Measurements from ENCODE around the gene DAG1.

DAG1 gene

DNA sequence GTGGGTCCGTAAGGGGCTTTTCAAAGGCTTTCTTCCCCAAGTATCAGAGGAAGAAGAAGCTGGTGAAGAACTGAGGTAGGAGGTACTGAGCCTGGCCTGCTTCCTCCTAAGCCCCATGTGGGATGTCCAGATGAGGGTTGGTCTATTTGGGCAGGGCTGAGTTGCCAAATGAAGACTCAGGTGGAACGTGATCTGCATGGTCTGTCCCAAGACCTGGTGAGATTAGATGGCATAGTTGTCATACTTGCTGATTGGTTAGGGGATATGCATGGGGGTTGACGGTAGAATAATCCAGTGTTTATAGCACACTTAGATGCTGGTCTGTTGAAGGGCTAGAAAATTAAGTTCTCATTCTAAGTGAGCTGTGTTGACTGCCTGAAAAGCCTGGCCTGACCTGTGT is 47.9 kb downstream of the DAG1 start:
- Histone ChIP-seq H2AFZ (ENCODE audit: low read length) (no peak overlapping the region), H4K20me1 (ENCODE audit: insufficient read depth, low read length) (no peaks in the 10 kb centered on the region), H3K79me2 (ENCODE audit: insufficient read depth, low read length) (no peaks in the 10 kb centered on the region), H3F3A (ENCODE audit: insufficient read depth, low read length) (no peaks in the 10 kb centered on the region), H3K9me2 (ENCODE audit: low read depth, low read length) (no peaks in the 10 kb centered on the region), H3K27me3 (ENCODE audit: insufficient read depth, low read length) (no peaks in the 10 kb centered on the region), H3K27ac (ENCODE audit: low read depth, low read length, poor library complexity, severe bottlenecking) (no peak overlapping the region), H3K4me3 (ENCODE audit: low read depth, low read length, poor library complexity, severe bottlenecking) (no peak overlapping the region), H3K36me3 (ENCODE audit: insufficient read depth, low read length) (peaks cover 26% of the 10 kb centered on the region; the same call in 1 of the 2 replicates), H3K9me3 (ENCODE audit: low read length) (no peaks in the 10 kb centered on the region), H3K4me2 (ENCODE audit: low read length) (no peak overlapping the region), H3K4me1 (ENCODE audit: insufficient read depth, low read length, severe bottlenecking) (no peaks in the 10 kb centered on the region), H3K9ac (ENCODE audit: low read length) (no peak overlapping the region)
- TF ChIP-seq, protein P1, sequence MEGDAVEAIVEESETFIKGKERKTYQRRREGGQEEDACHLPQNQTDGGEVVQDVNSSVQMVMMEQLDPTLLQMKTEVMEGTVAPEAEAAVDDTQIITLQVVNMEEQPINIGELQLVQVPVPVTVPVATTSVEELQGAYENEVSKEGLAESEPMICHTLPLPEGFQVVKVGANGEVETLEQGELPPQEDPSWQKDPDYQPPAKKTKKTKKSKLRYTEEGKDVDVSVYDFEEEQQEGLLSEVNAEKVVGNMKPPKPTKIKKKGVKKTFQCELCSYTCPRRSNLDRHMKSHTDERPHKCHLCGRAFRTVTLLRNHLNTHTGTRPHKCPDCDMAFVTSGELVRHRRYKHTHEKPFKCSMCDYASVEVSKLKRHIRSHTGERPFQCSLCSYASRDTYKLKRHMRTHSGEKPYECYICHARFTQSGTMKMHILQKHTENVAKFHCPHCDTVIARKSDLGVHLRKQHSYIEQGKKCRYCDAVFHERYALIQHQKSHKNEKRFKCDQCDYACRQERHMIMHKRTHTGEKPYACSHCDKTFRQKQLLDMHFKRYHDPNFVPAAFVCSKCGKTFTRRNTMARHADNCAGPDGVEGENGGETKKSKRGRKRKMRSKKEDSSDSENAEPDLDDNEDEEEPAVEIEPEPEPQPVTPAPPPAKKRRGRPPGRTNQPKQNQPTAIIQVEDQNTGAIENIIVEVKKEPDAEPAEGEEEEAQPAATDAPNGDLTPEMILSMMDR (IDR thresholded peaks at IDR 0.05; ENCODE audit: low read length) = no peak
- no peak for TF ChIP-seq EZH2 (IDR thresholded peaks at IDR 0.05; ENCODE audit: borderline replicate concordance, low read length)

DNA sequence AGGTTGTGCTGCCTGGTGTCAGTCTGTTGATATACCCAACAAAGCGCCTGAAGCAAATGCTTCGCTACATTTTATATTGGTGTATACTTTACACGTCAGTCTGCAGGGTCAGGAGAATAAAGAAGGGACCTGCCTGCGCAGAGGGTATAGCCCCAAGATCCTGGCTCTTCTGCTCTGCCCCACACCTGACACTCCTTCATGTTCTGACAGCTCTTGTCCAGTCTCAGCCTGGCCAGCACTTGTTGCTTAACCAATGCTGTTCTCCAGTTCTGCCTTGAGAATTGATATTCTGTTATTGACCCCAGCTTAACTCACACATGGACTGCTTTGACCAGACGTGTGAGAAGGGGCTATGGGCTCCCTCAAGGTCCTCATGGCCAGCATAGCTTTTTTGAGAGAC is 48.4 kb downstream of the DAG1 start:
- peaks cover 22% of the 10 kb centered on the region; the same call in 1 of the 2 replicates for H3K36me3 ChIP-seq (ENCODE audit: insufficient read depth, low read length)
- H3F3A ChIP-seq (ENCODE audit: insufficient read depth, low read length) = no peaks in the 10 kb centered on the region
- H4K20me1 ChIP-seq (ENCODE audit: insufficient read depth, low read length) = no peaks in the 10 kb centered on the region
- H3K9me3 ChIP-seq (ENCODE audit: low read length) = no peaks in the 10 kb centered on the region
- TF ChIP-seq, protein P1 (IDR thresholded peaks at IDR 0.05; ENCODE audit: low read length) = no peak
- no peak for TF ChIP-seq EZH2 (IDR thresholded peaks at IDR 0.05; ENCODE audit: borderline replicate concordance, low read length)
- no peak overlapping the region for H3K27ac ChIP-seq (ENCODE audit: low read depth, low read length, poor library complexity, severe bottlenecking)
- no peak overlapping the region for H3K4me3 ChIP-seq (ENCODE audit: low read depth, low read length, poor library complexity, severe bottlenecking)
- H3K9ac ChIP-seq (ENCODE audit: low read length) = no peak overlapping the region
- no peaks in the 10 kb centered on the region for H3K9me2 ChIP-seq (ENCODE audit: low read depth, low read length)
- no peaks in the 10 kb centered on the region for H3K27me3 ChIP-seq (ENCODE audit: insufficient read depth, low read length)
- no peaks in the 10 kb centered on the region for H3K4me1 ChIP-seq (ENCODE audit: insufficient read depth, low read length, severe bottlenecking)
- H2AFZ ChIP-seq (ENCODE audit: low read length) = no peak overlapping the region
- H3K79me2 ChIP-seq (ENCODE audit: insufficient read depth, low read length) = no peaks in the 10 kb centered on the region
- H3K4me2 ChIP-seq (ENCODE audit: low read length) = no peak overlapping the region

DNA sequence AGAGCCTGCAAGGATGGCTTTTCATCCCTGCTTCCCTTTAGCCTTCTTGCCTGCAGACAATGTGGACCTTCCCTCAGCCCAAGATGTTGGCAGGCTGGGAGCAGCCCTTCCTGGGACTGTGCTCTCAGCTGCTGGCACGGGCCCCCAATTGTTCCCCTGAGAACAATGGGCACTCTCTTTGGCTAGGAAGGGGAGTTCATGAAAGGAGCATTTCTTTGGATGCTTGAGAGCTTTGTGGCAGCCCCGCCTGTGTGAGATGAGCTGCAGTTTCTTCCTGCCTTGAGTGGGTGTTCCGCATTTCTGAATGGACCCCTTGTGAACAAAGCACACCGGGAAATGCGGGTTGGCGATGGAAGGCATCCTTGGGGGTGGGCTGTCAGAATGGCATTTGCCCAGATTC is 49.2 kb downstream of the DAG1 start:
- H3K4me2 ChIP-seq (ENCODE audit: low read length) = no peak overlapping the region
- H3K36me3 ChIP-seq (ENCODE audit: insufficient read depth, low read length) = peaks cover 24% of the 10 kb centered on the region; the same call in 1 of the 2 replicates
- TF ChIP-seq, protein P1 (IDR thresholded peaks at IDR 0.05; ENCODE audit: low read length) = no peak
- no peak for TF ChIP-seq EZH2 (IDR thresholded peaks at IDR 0.05; ENCODE audit: borderline replicate concordance, low read length)
- H2AFZ ChIP-seq (ENCODE audit: low read length) = no peak overlapping the region
- no peaks in the 10 kb centered on the region for H3K79me2 ChIP-seq (ENCODE audit: insufficient read depth, low read length)
- no peak overlapping the region for H3K9ac ChIP-seq (ENCODE audit: low read length)
- no peaks in the 10 kb centered on the region for H3K9me3 ChIP-seq (ENCODE audit: low read length)
- no peaks in the 10 kb centered on the region for H3K9me2 ChIP-seq (ENCODE audit: low read depth, low read length)
- H3K27me3 ChIP-seq (ENCODE audit: insufficient read depth, low read length) = no peaks in the 10 kb centered on the region
- no peaks in the 10 kb centered on the region for H3F3A ChIP-seq (ENCODE audit: insufficient read depth, low read length)
- H3K4me3 ChIP-seq (ENCODE audit: low read depth, low read length, poor library complexity, severe bottlenecking) = no peak overlapping the region
- H3K27ac ChIP-seq (ENCODE audit: low read depth, low read length, poor library complexity, severe bottlenecking) = no peak overlapping the region
- no peaks in the 10 kb centered on the region for H3K4me1 ChIP-seq (ENCODE audit: insufficient read depth, low read length, severe bottlenecking)
- H4K20me1 ChIP-seq (ENCODE audit: insufficient read depth, low read length) = no peaks in the 10 kb centered on the region

All from OCI-LY1 (cell line).